H1 (cell line): Measurements from ENCODE around the gene DNAJC24.

Experiments
- ASH2L ChIP-seq: fragments of 200-600, 300-600 bp; sonication (generic); IDR thresholded peaks from one replicate; pipeline ENCODE4 v1.7.1; 2017; ENCODE audit warnings: low read length
- GABPA ChIP-seq: IDR thresholded peaks from 2 replicates; pipeline ENCODE4 v1.6.1; 2011; ENCODE audit warnings: mild to moderate bottlenecking, low read length, moderate library complexity, borderline replicate concordance; ENCODE audit not compliant: insufficient read depth
- POLR2A ChIP-seq, 2 experiments: IDR thresholded peaks; 1 replicate in 1 of 2; 2 replicates in 1 of 2; pipeline ENCODE4 v1.6.1; 2011; ENCODE audit warnings: low read depth in 2 of 2, low read length in 2 of 2, mild to moderate bottlenecking in 2 of 2; ENCODE audit errors: control extremely low read depth in 1 of 2
- YY1 ChIP-seq: IDR thresholded peaks from 2 replicates; pipeline ENCODE4 v1.6.1; 2011; ENCODE audit warnings: low read depth, mild to moderate bottlenecking, low read length
- TF ChIP-seq, protein P1 (sequence below), 3 experiments: IDR thresholded peaks; 1 replicate in 2 of 3; 2 replicates in 1 of 3; pipeline versions ENCODE4 v1.5.1 to v1.6.1; 2011; ENCODE audit warnings: low read length in 3 of 3, mild to moderate bottlenecking in 3 of 3, inconsistent platforms in 2 of 3, low read depth in 1 of 3, moderate library complexity in 1 of 3; ENCODE audit not compliant: insufficient read depth in 1 of 3; ENCODE audit errors: control extremely low read depth in 1 of 3
- TF ChIP-seq, protein P2 (sequence below): IDR thresholded peaks from 2 replicates; pipeline ENCODE4 v1.6.1; 2012; ENCODE audit warnings: low read length, inconsistent platforms

DNA sequence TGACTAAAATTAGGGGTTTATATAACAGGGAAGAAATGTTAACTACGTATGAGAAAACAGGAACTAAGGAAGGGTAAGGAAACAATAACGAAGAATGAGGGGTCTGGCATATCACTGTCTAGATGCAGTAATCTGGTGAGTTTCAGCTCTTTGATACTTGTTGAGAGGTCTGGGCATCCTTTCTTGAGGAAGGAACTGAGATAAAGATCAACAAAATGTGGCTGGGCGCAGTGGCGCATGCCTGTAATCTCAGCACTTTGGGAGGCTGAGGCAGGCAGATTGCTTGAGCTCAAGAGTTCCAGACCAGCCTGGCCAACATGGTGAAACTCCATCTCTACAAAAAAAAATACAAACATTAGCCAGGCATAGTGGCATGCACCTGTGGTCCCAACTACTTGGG is 2.9 kb upstream of the DNAJC24 start:
- TF ChIP-seq, protein P1, sequence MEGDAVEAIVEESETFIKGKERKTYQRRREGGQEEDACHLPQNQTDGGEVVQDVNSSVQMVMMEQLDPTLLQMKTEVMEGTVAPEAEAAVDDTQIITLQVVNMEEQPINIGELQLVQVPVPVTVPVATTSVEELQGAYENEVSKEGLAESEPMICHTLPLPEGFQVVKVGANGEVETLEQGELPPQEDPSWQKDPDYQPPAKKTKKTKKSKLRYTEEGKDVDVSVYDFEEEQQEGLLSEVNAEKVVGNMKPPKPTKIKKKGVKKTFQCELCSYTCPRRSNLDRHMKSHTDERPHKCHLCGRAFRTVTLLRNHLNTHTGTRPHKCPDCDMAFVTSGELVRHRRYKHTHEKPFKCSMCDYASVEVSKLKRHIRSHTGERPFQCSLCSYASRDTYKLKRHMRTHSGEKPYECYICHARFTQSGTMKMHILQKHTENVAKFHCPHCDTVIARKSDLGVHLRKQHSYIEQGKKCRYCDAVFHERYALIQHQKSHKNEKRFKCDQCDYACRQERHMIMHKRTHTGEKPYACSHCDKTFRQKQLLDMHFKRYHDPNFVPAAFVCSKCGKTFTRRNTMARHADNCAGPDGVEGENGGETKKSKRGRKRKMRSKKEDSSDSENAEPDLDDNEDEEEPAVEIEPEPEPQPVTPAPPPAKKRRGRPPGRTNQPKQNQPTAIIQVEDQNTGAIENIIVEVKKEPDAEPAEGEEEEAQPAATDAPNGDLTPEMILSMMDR (IDR thresholded peaks at IDR 0.05; ENCODE audit: control extremely low read depth in 1 of 3, insufficient read depth in 1 of 3, low read depth in 1 of 3, low read length in 3 of 3): no peak
- TF ChIP-seq ASH2L (no peak), GABPA (no peak), POLR2A (IDR thresholded peaks at IDR 0.05; ENCODE audit: control extremely low read depth in 1 of 2, low read depth in 2 of 2, low read length in 2 of 2) (no peak), YY1 (no peak)
- TF ChIP-seq, protein P2, sequence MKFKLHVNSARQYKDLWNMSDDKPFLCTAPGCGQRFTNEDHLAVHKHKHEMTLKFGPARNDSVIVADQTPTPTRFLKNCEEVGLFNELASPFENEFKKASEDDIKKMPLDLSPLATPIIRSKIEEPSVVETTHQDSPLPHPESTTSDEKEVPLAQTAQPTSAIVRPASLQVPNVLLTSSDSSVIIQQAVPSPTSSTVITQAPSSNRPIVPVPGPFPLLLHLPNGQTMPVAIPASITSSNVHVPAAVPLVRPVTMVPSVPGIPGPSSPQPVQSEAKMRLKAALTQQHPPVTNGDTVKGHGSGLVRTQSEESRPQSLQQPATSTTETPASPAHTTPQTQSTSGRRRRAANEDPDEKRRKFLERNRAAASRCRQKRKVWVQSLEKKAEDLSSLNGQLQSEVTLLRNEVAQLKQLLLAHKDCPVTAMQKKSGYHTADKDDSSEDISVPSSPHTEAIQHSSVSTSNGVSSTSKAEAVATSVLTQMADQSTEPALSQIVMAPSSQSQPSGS: no peak
